ENCODE data around the gene IFT20. TPM values are rescaled to one million over a fixed set of nuclear protein-coding genes. Genes with fewer than 3 reads are reported as not detected.

IFT20 gene
- total and polyA plus RNA-seq, 5 experiments from 2014 or later: 32.0 to 56.6 (median 44.1) TPM

GRCh38 chr17:28357901-28358197 is 22.6 kb upstream of the IFT20 start:
- no peak for ATAC-seq
- POLR2A ChIA-PET: interaction anchor here (0.6 to 5.9 kb wide), 21 partner anchors 9 to 782 kb away, joined by 3 to 99 read pairs (median 6); partner anchors contain the start of genes IFT20, PHF12, SARM1 and SDF2
- Mint-ChIP-seq H3K27me3 (no peaks in the 10 kb centered on the region), H3K36me3 (peaks cover 0 to 62% (median 16%) of the 10 kb centered on the region in 3 donors), H3K9me3 (no peaks in the 10 kb centered on the region), H3K27ac (peak overlapping the region; percentile 91 to 97 (median 96)), H3K4me3 (peak overlapping the region; percentile 89 to 96 (median 93)), H3K4me1 (peaks cover 19 to 33% (median 27%) of the 10 kb centered on the region in 4 donors)
- DNase-seq: peak in 1 of 10 donors; percentile 60

- peak; percentile 97 to 98 for ATAC-seq
- Mint-ChIP-seq H3K4me3 (peak within 1 kb of the TSS; percentile 89 to 96 (median 93)), H3K9me3 (no peaks in the 10 kb centered on the region), H3K27ac (peak within 1 kb of the TSS; percentile 91 to 97 (median 96)), H3K4me1 (peaks cover 19 to 33% (median 26%) of the 10 kb centered on the region in 4 donors), H3K36me3 (peaks cover 0 to 60% (median 16%) of the 10 kb centered on the region in 3 donors), H3K27me3 (no peaks in the 10 kb centered on the region)
- peak; percentile 92 to 97 (median 96) for DNase-seq
- POLR2A ChIA-PET: interaction anchor here (0.6 to 5.9 kb wide), 23 partner anchors 9 to 783 kb away, joined by 3 to 99 read pairs (median 6); partner anchors contain the start of genes IFT20, PHF12, SARM1 and SDF2
These were observed 22.0 kb upstream of the IFT20 start, which contains the start of gene POLDIP2 for GRCh38 chr17:28357061-28357900. Gene POLDIP2 (minus strand): TSS chr17:28357527. CDS start chr17:28357448, 79 bp downstream.

- ATAC-seq: no peak
- Mint-ChIP-seq H3K9me3 (no peaks in the 10 kb centered on the region), H3K4me1 (peaks cover 0 to 5% (median 1%) of the 10 kb centered on the region in 4 donors), H3K36me3 (peaks cover 0 to 84% (median 8%) of the 10 kb centered on the region in 3 donors), H3K27me3 (no peaks in the 10 kb centered on the region), H3K27ac (peak overlapping the region in 1 of 10 donors; percentile 43), H3K4me3 (no peak overlapping the region)
- POLR2A ChIA-PET: no interaction called here
- DNase-seq: no peak
These were observed 15.0 kb upstream of the IFT20 start for GRCh38 chr17:28350271-28350670.

GRCh38 chr17:28348979-28349378 is 13.7 kb upstream of the IFT20 start:
- POLR2A ChIA-PET: interaction anchor here (1.2 to 2.2 kb wide), 2 partner anchors 8 to 13 kb away, joined by 4 to 10 read pairs; partner anchors contain the start of genes POLDIP2 and TNFAIP1
- no peak overlapping the region for H3K4me3 Mint-ChIP-seq
- peaks cover 0 to 4% (median 2%) of the 10 kb centered on the region in 4 donors for H3K4me1 Mint-ChIP-seq

GRCh38 chr17:28347261-28347891 is 12.1 kb upstream of the IFT20 start:
- ATAC-seq: no peak
- Mint-ChIP-seq H3K27ac (peak overlapping the region in 4 of 10 donors; percentile 32 to 71 (median 40)), H3K4me1 (peaks cover 0 to 9% (median 4%) of the 10 kb centered on the region in 4 donors), H3K27me3 (no peaks in the 10 kb centered on the region), H3K4me3 (no peak overlapping the region), H3K9me3 (no peaks in the 10 kb centered on the region), H3K36me3 (peaks cover 0 to 74% (median 8%) of the 10 kb centered on the region in 3 donors)
- POLR2A ChIA-PET: interaction anchor here (0.7 to 2.2 kb wide), 2 partner anchors 10 to 12 kb away, joined by 3 to 10 read pairs; partner anchors contain the start of genes IFT20, POLDIP2 and TNFAIP1
- DNase-seq: no peak

More at GRCh38 chr17:28348979-28349378, 13.7 kb upstream of the IFT20 start:
- Mint-ChIP-seq H3K27me3 (no peaks in the 10 kb centered on the region), H3K36me3 (peaks cover 0 to 82% (median 8%) of the 10 kb centered on the region in 3 donors), H3K9me3 (no peaks in the 10 kb centered on the region), H3K27ac (peak overlapping the region in 1 of 10 donors; percentile 3)
- ATAC-seq (no peak), DNase-seq (no peak)

- no peak for ATAC-seq
- Mint-ChIP-seq H3K36me3 (peaks cover 0 to 75% (median 9%) of the 10 kb centered on the region in 3 donors), H3K27me3 (no peaks in the 10 kb centered on the region), H3K4me1 (peaks cover 0 to 9% (median 4%) of the 10 kb centered on the region in 4 donors), H3K4me3 (no peak overlapping the region), H3K27ac (peak overlapping the region in 2 of 10 donors; percentile 53 to 58), H3K9me3 (no peaks in the 10 kb centered on the region)
- POLR2A ChIA-PET: interaction anchor here (0.7 kb wide), 1 partner anchor 11 kb away, joined by 3 read pairs; the partner anchor contains the start of genes IFT20 and TNFAIP1
- no peak for DNase-seq
These were observed 11.5 kb upstream of the IFT20 start for GRCh38 chr17:28346746-28347246.

GRCh38 chr17:28346199-28346580 is 10.9 kb upstream of the IFT20 start:
- Mint-ChIP-seq H3K4me1 (peaks cover 0 to 9% (median 4%) of the 10 kb centered on the region in 4 donors), H3K27ac (peak overlapping the region in 1 of 10 donors; percentile 53), H3K27me3 (no peaks in the 10 kb centered on the region), H3K9me3 (no peaks in the 10 kb centered on the region), H3K4me3 (no peak overlapping the region), H3K36me3 (peaks cover 0 to 75% (median 9%) of the 10 kb centered on the region in 3 donors)
- POLR2A ChIA-PET: interaction anchor here (1.6 kb wide), 1 partner anchor 11 kb away, joined by 4 read pairs; the partner anchor contains the start of genes IFT20 and TNFAIP1
- ATAC-seq (no peak), DNase-seq (no peak)

- Mint-ChIP-seq H3K4me1 (peaks cover 0 to 9% (median 2%) of the 10 kb centered on the region in 4 donors), H3K9me3 (no peaks in the 10 kb centered on the region), H3K4me3 (no peak overlapping the region), H3K36me3 (peaks cover 0 to 75% (median 4%) of the 10 kb centered on the region in 3 donors), H3K27ac (peak overlapping the region in 1 of 10 donors; percentile 61), H3K27me3 (no peaks in the 10 kb centered on the region)
- ATAC-seq (no peak), DNase-seq (no peak)
- POLR2A ChIA-PET: interaction anchor here (0.7 to 1.6 kb wide), 2 partner anchors 10 to 11 kb away, joined by 3 to 4 read pairs; partner anchors contain the start of genes IFT20, POLDIP2 and TNFAIP1
These were observed 10.3 kb upstream of the IFT20 start for GRCh38 chr17:28345419-28346198.

GRCh38 chr17:28344435-28344901 is 9.2 kb upstream of the IFT20 start:
- POLR2A ChIA-PET: interaction anchor here (0.7 to 1.6 kb wide), 3 partner anchors 9 to 13 kb away, joined by 3 to 4 read pairs (median 4); partner anchors contain the start of genes IFT20, POLDIP2 and TNFAIP1
- H3K27ac Mint-ChIP-seq: peak overlapping the region in 2 of 10 donors; percentile 37 to 61
- peaks cover 0 to 69% (median 3%) of the 10 kb centered on the region in 3 donors for H3K36me3 Mint-ChIP-seq
- DNase-seq (no peak), ATAC-seq (no peak)
- no peak overlapping the region for H3K4me3 Mint-ChIP-seq
- peaks cover 0 to 14% (median 2%) of the 10 kb centered on the region in 4 donors for H3K4me1 Mint-ChIP-seq
- no peaks in the 10 kb centered on the region for H3K9me3 Mint-ChIP-seq
- H3K27me3 Mint-ChIP-seq: no peaks in the 10 kb centered on the region

- Mint-ChIP-seq H3K9me3 (no peaks in the 10 kb centered on the region), H3K4me3 (no peak overlapping the region), H3K36me3 (peaks cover 0 to 66% (median 3%) of the 10 kb centered on the region in 3 donors), H3K27ac (peak overlapping the region in 5 of 10 donors; percentile 46 to 79 (median 61)), H3K27me3 (no peaks in the 10 kb centered on the region), H3K4me1 (peaks cover 0 to 16% (median 2%) of the 10 kb centered on the region in 4 donors)
- ATAC-seq (no peak), DNase-seq (no peak)
- POLR2A ChIA-PET: interaction anchor here (1.6 kb wide), 1 partner anchor 13 kb away, joined by 4 read pairs; the partner anchor contains the start of gene POLDIP2
These were observed 8.7 kb upstream of the IFT20 start for GRCh38 chr17:28344011-28344410.

GRCh38 chr17:28343491-28343932 is 8.2 kb upstream of the IFT20 start:
- H3K27ac Mint-ChIP-seq: peak overlapping the region in 7 of 10 donors; percentile 6 to 79 (median 61)
- peak in 1 of 2 donors; percentile 54 for ATAC-seq
- no peaks in the 10 kb centered on the region for H3K27me3 Mint-ChIP-seq
- peaks cover 0 to 61% (median 3%) of the 10 kb centered on the region in 3 donors for H3K36me3 Mint-ChIP-seq
- H3K4me1 Mint-ChIP-seq: peaks cover 0 to 19% (median 3%) of the 10 kb centered on the region in 4 donors
- POLR2A ChIA-PET: interaction anchor here (1.6 kb wide), 1 partner anchor 14 kb away, joined by 4 read pairs; the partner anchor contains the start of gene POLDIP2
- H3K4me3 Mint-ChIP-seq: no peak overlapping the region
- no peaks in the 10 kb centered on the region for H3K9me3 Mint-ChIP-seq
- no peak for DNase-seq
